UCSD-AML1 (cell line): ENCODE data around the gene HYI.
A peak's percentile ranks its signal among the peaks of the same experiment; 100 is the strongest.
"Not testable (repeated sequence)": the region's sequence is repeated elsewhere in the genome, so short reads cannot be mapped to it uniquely, and the experiment has no call there.

ENCODE experiments used
- DNase-seq: peaks from one replicate; lab custom pipeline; 2025; ENCODE audit not compliant: unreplicated experiment; lab: John Stamatoyannopoulos, UW

HYI gene, protein sequence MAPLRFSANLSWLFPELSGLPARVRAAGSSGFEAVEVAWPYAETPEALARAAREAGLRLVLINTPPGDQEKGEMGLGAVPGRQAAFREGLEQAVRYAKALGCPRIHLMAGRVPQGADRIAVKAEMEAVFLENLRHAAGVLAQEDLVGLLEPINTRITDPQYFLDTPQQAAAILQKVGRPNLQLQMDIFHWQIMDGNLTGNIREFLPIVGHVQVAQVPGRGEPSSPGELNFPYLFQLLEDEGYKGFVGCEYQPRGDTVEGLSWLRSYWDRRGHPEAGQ

DNA sequence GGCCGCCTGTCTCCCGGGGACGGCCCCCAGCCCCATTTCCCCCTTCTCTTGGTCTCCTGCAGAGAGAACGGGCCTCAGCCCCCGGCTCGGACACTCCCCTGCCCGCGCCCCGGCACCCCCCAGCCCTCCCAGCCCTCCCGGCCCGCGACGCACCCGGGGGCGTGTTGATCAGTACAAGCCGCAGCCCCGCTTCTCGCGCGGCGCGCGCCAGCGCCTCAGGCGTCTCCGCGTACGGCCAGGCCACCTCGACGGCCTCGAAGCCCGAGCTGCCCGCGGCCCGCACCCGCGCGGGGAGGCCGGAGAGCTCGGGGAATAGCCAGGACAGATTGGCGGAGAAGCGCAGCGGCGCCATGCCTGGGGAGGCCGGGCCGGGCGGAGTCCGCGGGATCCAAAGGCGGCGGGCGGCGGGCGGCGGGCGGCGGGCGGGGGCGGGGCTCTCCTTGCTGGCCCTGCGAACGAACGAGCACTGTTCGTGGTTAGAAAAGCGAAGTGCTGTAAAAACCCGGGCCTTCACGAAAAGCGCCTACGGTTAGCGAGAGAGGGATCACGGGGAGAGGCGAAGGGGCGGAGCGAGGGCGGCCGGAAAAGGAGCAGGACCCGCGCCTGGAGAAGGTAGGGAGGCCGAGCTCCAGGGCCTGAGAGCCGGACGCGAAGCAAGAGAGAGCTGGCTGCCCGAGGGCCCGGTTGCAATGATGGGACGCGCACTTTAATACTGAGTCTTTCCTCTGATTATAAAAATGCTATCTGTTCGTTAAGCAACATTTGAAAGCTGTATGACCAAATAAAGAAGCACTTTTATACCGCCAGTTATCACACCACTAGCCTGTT is at the start of gene HYI:
TSS of gene HYI (minus strand) at position 490 of the 828 bp plus-strand sequence. CDS start at position 352, 138 bp downstream.
- no peak for DNase-seq

DNA sequence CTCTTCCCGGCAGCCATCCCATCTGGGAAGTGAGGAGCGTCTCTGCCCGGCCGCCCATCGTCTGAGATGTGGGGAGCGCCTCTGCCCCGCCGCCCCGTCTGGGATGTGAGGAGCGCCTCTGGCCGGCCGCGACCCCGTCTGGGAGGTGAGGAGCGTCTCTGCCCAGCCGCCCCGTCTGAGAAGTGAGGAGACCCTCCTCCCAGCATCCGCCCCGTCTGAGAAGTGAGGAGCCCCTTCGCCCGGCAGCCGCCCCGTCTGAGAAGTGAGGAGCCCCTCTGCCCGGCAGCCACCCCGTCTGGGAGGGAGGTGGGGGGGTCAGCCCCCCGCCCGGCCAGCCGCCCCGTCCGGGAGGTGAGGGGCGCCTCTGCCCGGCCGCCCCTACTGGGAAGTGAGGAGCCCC is 48.1 kb upstream of the HYI start:
- DNase-seq: not testable (repeated sequence)

DNA sequence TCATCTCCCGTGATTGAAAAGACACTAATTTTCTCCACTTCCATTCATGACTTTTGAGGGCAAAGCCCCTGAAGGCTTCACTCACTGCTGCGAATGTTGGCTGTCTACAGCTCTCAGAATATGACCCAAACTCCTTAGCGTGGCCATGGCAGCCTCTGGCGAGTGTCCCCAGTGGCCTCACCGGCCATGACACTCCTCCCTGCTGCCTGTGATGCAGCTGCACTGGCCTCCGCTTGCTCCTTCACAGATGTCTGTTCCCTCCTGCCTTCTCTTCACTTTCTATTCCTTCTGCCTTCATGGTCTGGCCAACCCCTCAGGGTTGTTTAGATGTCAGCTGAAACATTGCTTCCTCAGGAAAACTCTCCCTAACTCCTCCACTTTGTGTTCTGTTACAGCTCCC is 46.2 kb upstream of the HYI start:
- no peak for DNase-seq

DNA sequence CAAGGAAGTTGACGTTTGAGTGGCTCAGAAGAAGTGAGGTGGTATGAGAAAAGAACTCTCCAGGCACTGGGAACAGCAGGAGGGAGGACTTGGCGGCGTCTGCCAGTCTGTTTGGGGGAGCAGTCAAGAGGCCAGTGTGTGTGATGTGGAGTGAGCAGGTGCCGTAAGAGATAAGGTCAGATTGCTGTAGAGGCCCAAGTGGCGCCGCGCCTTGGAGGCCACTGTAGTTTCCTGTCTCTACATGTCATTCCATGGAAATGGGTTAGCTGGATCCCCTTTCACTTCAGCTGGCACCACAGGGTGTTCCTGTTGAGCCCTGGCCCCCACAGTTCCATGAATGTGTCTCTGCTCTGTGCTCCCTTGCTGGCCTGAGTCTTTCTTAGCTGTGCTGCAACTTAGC is 41.5 kb upstream of the HYI start:
- no peak for DNase-seq

DNA sequence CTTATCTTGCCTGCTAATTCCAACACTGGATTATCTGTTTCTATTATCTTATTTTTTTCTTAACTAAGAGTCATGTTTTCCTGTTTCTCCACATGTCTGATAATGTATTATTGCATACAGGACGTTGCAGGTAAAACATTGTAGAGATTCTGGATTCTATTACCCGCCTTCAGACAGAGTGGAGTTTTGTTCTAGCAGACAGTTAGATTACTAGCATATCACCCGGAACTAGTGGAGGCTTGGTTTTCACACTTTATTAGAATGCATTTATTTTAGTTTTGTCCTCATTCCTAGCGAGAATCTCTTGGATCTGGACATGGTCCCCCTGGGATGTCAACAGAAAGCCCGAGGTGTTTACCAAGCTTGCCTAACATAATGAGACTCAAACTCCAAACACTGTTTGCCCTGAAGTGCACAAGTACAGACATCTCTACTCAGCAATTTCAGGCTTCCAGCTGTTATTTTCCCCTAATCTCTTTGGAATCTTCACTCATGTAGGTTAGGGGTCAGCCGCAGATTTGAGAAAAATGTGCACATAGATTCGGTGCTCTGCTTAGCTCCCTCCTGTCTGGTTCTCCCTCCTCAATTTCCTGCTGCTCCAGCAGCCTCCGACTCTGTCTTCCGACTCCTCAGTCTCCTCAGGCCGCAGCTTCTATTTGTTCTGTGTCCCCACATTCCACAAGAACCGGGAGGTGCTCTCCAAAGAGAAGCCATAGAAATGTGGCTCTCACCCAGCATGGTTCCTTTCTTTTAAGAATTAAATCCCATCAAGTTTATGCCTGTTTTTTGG is 40.1 kb upstream of the HYI start:
- no peak for DNase-seq

DNA sequence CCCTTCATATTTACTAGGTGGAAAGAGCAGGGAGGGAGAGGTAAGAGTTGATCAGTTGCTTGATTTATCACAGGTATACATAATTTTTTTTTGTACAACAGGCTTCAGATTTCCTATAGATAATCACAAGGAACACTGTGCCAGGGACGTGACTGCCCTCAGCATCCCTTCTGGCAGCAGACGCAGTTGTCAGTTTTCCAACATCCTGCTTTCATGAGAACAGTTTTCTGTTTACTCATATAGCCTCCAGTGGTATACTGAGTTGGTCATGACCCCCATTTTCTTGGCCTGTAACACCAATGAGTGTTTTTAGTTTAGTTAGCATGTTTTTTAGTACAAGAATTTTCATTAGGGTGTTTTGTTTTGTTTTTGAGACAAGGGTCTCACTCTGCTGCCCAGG is 39.1 kb upstream of the HYI start:
- DNase-seq: no peak

DNA sequence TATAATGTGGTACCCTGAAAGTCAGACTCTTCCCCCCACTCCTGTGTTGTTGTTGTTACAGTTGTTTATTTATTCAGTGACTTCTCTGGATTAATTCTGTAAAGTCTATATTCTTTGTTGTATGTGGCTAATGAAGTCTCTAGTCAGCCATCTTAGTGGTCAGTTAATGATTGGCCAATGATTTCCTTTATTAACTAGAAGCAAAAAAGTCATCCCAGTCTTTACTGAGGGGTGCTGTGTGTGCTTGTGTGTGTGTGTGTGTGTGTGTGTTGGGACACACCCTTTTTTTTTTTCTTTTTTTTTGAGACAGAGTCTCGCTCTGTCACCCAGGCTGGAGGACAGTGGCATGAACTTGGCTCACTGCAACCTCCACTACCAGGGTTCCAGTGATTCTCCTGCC is 37.3 kb upstream of the HYI start:
- no peak for DNase-seq

DNA sequence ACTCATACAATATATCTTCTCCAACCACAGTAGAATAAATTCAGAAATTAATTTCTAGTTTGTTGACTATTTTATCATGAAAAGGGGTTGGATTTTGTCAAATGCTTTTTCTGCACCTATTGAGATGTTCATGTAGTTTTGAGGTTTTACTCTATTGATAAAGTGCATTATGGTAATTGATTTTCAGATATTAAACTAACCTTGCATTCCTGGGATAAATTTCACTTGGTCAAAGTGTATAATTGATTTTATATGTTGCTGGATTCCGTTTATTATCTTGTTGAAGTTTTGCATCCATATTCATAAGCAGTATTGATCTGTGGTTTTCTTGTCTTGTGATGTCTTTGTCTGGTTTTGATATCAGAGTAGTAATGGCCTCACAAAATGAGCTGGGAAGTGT is 34.4 kb upstream of the HYI start:
- no peak for DNase-seq

DNA sequence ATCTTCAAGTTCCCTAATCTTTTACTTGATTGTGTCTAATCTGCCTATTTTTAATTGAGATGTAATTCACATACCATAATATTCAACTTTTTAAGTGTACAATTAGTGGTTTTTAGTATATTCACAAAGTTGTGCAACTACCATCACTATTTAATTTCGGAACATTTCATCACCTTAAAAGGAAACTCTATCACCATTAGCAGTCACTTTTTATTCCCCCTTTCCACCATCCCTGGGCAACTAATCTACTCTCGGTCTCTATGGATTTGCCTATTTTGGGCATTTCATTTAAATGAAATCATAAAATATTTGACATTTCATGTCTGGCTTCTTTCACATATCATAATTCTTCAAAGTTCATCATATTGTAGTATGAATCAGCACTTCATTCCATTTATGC is 30.6 kb upstream of the HYI start:
- DNase-seq: no peak

DNA sequence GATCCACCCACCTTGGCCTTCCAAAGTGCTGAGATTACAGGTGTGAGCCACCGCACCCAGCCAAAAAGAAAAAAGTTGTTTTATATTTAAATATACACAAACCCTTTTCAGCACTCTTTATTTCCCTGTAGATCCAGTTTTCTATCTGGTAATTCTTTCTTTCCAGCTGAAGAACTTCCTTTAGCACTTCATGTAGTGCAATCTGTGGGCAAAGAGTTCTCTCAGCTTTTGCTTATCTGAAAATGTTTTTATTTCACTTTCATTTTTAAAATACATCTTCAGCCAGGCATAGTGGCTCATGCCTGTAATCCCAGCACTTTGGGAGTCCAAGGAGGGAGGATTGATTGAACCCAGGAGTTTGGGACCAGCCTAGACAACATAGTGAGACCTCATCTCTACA is 28.5 kb upstream of the HYI start:
- no peak for DNase-seq

DNA sequence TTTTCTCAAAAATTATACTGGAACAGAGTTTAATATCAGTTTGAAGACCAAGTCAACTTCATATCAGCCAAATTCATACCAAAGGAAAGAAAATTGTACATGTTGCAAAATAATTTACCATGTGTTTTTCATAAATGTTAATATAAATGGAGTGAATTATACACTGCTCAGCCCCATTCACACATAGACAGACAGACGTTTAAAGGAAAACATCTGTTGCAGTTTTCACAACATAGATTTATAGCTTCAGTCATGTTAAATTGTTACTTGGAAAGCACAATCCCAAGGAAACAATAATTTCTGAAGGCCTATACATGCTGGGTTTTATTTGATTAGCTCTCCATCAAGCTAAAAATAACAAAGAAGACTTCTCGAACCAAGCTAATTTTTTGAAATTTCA is 27.8 kb upstream of the HYI start:
- DNase-seq: no peak

DNA sequence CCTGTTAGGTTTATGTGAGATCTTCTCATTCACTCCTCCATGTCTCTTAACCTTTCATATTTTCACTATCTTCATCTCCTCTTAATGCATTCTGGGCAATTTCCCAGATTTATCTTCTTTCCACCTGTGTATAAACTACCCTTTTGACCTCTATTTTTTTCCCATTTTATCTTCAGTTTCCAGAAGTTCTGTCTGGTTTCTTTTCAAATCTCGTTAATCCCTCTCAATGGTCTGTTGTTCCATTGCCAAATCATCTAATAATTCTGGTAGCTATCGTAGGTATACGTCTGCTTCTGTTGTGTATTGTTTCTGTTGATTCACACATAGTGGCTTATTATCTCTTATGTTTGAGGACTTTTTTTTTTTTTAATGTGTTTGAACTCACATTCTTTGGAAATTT is 25.7 kb upstream of the HYI start:
- no peak for DNase-seq

DNA sequence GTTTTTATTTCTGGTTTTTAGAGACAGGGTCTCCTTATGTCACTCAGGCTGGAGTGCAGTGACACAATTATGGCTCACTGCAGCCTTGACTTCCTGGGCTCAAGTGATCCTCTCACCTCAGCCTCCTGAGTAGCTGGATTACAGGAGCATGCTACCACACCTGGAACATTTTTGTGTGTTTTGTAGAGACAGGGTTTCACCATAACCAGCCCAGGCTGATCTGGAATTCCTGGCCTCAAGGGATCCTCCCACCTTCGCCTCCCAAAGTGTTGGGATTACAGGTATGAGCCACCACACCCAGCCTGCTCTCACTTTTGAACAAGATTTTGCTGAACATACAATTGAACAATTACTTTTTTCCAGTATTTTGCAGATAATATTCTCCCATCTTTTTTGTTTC is 24.0 kb upstream of the HYI start:
- no peak for DNase-seq

DNA sequence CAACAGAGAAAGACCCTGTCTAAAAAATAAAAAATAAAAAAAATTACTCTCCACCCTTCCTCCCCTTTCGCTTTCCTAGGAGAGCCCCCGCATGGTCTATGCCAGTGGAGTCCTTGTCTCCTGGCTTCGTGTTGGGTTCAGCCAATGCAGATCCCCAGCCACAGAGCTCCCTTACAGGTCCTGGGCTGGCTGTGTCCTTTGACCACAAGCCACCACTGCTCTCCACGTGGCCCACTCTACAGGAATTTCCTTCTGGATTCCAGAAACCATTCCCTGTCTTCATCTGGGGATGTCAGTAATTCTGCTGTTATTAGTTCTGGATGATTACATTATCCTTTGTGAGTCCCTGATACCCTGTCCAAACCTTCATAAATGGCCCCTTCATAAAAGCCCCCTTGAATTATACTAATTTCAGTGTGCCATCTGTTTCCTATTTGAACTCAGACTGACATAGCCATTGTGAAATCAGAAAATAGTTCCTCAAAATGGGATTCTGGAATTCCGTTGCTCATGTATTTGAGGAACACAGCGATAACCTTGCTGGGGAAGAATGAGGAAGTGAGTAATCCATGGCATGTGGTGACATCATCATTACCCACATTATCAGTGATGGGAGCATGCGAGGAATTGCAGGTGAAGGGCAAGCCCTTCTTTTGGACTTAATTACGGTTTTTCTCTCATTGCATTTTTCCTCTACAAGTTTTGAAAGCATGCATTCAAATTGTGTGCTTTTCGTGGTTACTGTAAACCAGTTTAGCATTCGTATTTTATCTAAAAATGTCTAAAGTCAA is 22.1 kb upstream of the HYI start:
- not testable (repeated sequence) for DNase-seq

DNA sequence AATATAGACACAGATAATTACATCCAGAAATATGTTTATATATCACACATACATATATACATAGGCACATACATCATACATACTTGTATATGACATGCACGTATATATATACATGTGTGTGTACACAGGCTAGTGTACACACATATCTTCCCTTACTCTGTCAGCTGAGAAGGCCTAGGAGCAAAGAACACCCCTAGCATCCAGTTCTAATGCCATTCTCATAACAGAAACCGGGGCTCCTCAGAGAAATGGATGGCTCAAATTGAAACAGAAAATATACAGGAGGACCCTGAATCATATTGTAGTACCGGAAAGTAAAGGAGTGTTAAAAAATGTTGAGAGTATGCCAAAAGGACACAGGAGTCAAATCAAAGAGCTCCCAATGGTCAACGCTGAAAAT is 19.7 kb upstream of the HYI start:
- DNase-seq: no peak

DNA sequence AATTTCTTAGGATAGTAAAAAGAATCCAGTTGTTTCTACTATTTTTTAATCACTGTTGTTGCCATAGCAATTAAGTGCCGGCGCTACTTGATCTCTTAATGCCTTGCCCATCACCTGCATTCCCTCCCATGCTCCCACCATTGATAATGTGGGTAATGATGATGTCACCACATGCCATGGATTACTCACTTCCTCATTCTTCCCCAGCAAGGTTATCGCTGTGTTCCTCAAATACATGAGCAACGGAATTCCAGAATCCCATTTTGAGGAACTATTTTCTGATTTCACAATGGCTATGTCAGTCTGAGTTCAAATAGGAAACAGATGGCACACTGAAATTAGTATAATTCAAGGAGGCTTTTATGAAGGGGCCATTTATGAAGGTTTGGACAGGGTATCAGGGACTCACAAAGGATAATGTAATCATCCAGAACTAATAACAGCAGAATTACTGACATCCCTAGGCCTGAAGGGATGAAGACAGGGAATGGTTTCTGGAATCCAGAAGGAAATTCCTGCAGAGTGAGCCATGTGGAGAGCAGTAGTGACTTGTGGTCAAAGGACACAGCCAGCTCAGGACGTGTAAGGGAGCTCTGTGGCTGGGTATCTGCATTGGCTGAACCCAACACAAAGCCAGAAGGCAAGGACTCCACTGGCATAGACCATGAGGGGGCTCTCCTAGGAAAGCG is 18.9 kb upstream of the HYI start:
- not testable (repeated sequence) for DNase-seq

DNA sequence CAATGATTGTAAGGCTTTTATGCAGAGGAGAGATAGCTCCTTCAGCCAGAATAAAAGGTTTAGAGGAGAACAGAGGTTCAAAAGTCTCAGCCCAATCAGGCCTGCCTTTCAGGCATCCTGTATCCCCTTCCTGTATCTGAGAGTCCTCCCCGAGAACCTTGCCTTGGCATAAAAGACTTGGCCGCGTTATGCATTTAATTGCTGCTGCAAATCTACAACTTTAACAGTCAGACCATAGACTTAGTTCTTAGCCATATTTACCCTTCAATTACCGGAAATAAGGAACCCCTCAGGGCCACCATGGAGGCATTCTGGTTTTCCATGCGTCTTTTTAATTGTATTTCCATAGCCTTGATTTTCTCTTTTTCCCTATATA is 18.3 kb upstream of the HYI start:
- no peak for DNase-seq

DNA sequence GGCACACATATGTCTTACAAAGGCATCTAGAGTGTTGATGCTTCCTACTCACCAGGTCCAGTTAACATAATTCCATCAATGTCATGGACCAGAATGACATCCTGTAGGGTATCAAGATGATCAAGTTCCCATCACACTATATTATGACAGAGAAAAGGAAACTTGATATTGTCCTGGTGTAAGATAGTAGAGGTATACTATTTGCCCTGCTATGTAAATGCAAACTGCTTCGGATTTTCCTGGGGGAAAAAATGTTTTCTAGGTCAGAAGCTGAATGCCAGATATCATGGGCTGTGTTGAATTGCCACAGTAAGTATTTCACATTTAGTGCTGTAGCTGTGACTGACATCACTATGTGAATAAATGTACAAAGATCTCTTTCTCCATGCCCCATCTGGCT is 16.2 kb upstream of the HYI start:
- no peak for DNase-seq

DNA sequence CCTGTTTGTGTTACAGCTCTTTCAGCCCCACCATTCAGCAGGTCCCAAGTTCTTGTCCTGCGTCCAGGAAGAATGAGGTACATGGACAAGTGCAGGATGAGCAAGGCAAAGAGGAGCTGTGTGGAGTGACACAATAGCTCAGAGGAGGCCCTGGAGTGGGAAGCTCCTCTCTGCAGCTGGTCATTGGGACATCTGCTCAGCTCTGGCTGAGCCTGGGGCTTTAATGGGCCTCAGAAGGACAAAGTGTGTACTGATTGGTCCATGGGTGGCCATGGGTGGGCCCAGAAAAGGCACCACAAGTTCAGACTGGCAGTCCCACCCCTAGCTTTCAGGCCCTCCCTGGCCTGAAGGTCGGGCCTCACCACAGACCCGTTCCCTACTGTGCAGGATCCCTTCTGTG is 14.7 kb upstream of the HYI start:
- DNase-seq: no peak

DNA sequence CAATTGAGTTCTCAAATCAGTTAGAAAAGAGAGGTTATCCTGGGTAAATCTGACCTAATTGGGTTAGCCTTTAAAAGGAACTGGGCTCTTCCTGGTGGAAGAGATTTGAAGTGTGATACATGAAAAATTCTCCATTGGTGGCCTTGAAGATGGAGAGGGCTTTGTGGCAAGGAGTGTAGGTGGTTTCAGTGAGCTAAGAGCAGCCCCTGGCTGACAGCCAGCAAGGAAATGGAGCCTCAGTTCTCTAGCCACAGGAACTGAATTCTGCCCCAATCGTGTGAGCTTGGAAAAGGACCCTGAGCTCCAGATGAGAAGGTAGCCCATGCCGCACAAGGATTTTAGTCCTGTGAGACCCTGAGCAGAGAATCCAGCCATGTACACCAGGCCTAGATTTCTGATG is 12.7 kb upstream of the HYI start:
- peak; percentile 27 for DNase-seq
